NCI-H526 treated with DMSO at 0.1 percent for 48 hours (cell line): Measurements from ENCODE around the gene ROPN1B.

Experiments used
- DNase-seq: peaks from one replicate; lab custom pipeline; 2025; lab: John Stamatoyannopoulos, UW

ROPN1B gene

DNA sequence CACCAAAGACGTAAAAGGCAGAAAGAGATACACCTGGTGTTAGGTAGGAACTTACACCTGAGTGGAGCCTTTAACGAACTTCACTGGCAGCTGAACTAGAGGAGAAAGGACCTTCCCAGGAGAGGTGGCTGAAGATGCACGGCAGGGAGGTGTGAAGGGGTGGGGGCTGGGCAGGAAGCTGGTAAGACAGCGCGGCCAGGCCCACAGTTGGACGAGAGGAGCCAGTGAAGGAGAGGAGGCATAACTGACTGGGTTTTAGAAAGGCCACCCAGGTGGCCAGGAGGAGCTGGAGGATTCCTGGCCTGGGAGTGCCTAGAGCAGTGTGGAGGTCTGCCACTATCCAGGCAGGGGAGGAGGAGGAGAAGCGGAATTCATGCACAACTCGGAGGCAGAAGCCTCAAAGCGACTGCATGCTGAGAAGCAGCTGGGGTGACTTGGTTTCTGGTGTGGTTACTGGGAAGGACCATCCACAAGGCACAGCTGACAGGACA lies 63.0 kb downstream of the ROPN1B start:
- DNase-seq: no peak
